Measurements from ENCODE around the gene CELF2. TPM values are rescaled to one million over a fixed set of nuclear protein-coding genes. Genes with fewer than 3 reads are reported as not detected.

Gene CELF2
- polyA plus RNA-seq, 1 experiment, result 24.7 TPM

- TF ChIP-seq CTCF (IDR thresholded peaks at IDR 0.05; ENCODE audit: low read depth, low read length), result no peak
- H3K27ac ChIP-seq (ENCODE audit: low read depth, low read length), result no peak overlapping the region
- ChIA-PET POLR2A (no interaction called here), CTCF (interaction anchor here (0.6 kb wide), 1 partner anchor 12 kb away, joined by 9 read pairs; no protein-coding TSS in a partner anchor)
- H3K4me3 ChIP-seq (ENCODE audit: low read depth, low read length), result no peak overlapping the region
- no peaks in the 10 kb centered on the region; the same call in 1 of the 2 replicates for H3K9me3 ChIP-seq (ENCODE audit: control insufficient read depth, insufficient read depth, low read length)
- no peak for DNase-seq (ENCODE audit: low read depth, low spot score)
- no peaks in the 10 kb centered on the region for H3K27me3 ChIP-seq (ENCODE audit: control insufficient read depth, insufficient read depth, low read length)
These were observed 201.8 kb downstream of the CELF2 start for GRCh38 chr10:11219431-11219830.

- DNase-seq (ENCODE audit: low read depth, low spot score), result no peak
- CTCF ChIA-PET, result no interaction called here
- Histone ChIP-seq H3K27ac (ENCODE audit: low read depth, low read length) (no peak overlapping the region), H3K9me3 (ENCODE audit: control insufficient read depth, insufficient read depth, low read length) (no peaks in the 10 kb centered on the region; the same call in 1 of the 2 replicates), H3K27me3 (ENCODE audit: control insufficient read depth, insufficient read depth, low read length) (no peaks in the 10 kb centered on the region), H3K4me3 (ENCODE audit: low read depth, low read length) (no peak overlapping the region)
- POLR2A ChIA-PET, result no interaction called here
- TF ChIP-seq CTCF (IDR thresholded peaks at IDR 0.05; ENCODE audit: low read depth, low read length), result no peak
These were observed 205.4 kb downstream of the CELF2 start for GRCh38 chr10:11223081-11223480.

GRCh38 chr10:11223507-11224140 is 206.0 kb downstream of the CELF2 start:
- ChIA-PET POLR2A (no interaction called here), CTCF (no interaction called here)

GRCh38 chr10:11224321-11224720 is 206.6 kb downstream of the CELF2 start:
- TF ChIP-seq CTCF (IDR thresholded peaks at IDR 0.05; ENCODE audit: low read depth, low read length), result no peak
- H3K9me3 ChIP-seq (ENCODE audit: control insufficient read depth, insufficient read depth, low read length), result no peaks in the 10 kb centered on the region; the same call in 1 of the 2 replicates
- ChIA-PET CTCF (no interaction called here), POLR2A (no interaction called here)
- no peak overlapping the region for H3K27ac ChIP-seq (ENCODE audit: low read depth, low read length)
- no peak for DNase-seq (ENCODE audit: low read depth, low spot score)
- H3K4me3 ChIP-seq (ENCODE audit: low read depth, low read length), result no peak overlapping the region
- H3K27me3 ChIP-seq (ENCODE audit: control insufficient read depth, insufficient read depth, low read length), result no peaks in the 10 kb centered on the region

More at GRCh38 chr10:11223507-11224140, 206.0 kb downstream of the CELF2 start:
- no peak for DNase-seq (ENCODE audit: low read depth, low spot score)
- H3K9me3 ChIP-seq (ENCODE audit: control insufficient read depth, insufficient read depth, low read length), result no peaks in the 10 kb centered on the region; the same call in 1 of the 2 replicates
- H3K27ac ChIP-seq (ENCODE audit: low read depth, low read length), result no peak overlapping the region
- no peaks in the 10 kb centered on the region for H3K27me3 ChIP-seq (ENCODE audit: control insufficient read depth, insufficient read depth, low read length)
- no peak for TF ChIP-seq CTCF (IDR thresholded peaks at IDR 0.05; ENCODE audit: low read depth, low read length)
- H3K4me3 ChIP-seq (ENCODE audit: low read depth, low read length), result no peak overlapping the region

GRCh38 chr10:11224792-11225416 is 207.2 kb downstream of the CELF2 start:
- Histone ChIP-seq H3K27me3 (ENCODE audit: control insufficient read depth, insufficient read depth, low read length) (no peaks in the 10 kb centered on the region), H3K4me3 (ENCODE audit: low read depth, low read length) (no peak overlapping the region), H3K9me3 (ENCODE audit: control insufficient read depth, insufficient read depth, low read length) (no peaks in the 10 kb centered on the region; the same call in 1 of the 2 replicates), H3K27ac (ENCODE audit: low read depth, low read length) (no peak overlapping the region)
- ChIA-PET POLR2A (no interaction called here), CTCF (no interaction called here)
- DNase-seq (ENCODE audit: low read depth, low spot score), result no peak
- TF ChIP-seq CTCF (IDR thresholded peaks at IDR 0.05; ENCODE audit: low read depth, low read length), result no peak

All from AG04450 (cell line).